Epidermal melanocyte (primary cell): ENCODE results near the gene TTC9B.

Experiments used
- DNase-seq: peaks from one replicate; pipeline ENCODE4 v3.0.0; 2011; ENCODE audit warnings: low spot score; ENCODE audit not compliant: insufficient read length

The TTC9B gene

GRCh38 chr19:40217934-40218890 is at the start of gene TTC9B:
TTC9B (minus strand) TSS chr19:40218384; CDS start chr19:40218381, 3 bp downstream.
- DNase-seq: no peak

GRCh38 chr19:40267601-40267997 is 49.4 kb upstream of the TTC9B start:
- DNase-seq: no peak

- no peak for DNase-seq
Observed at GRCh38 chr19:40266912-40267600, 48.9 kb upstream of the TTC9B start.

- DNase-seq: no peak
Observed at GRCh38 chr19:40266119-40266518, 47.9 kb upstream of the TTC9B start.

GRCh38 chr19:40265763-40266099 is 47.5 kb upstream of the TTC9B start:
- DNase-seq: no peak

- no peak for DNase-seq
Observed at GRCh38 chr19:40265055-40265762, 47.0 kb upstream of the TTC9B start.

- no peak for DNase-seq
Observed at GRCh38 chr19:40264314-40265054, 46.3 kb upstream of the TTC9B start.

- DNase-seq: no peak
Observed at GRCh38 chr19:40263440-40264313, 45.5 kb upstream of the TTC9B start.

GRCh38 chr19:40262422-40262821 is 44.2 kb upstream of the TTC9B start:
- DNase-seq: no peak

- no peak for DNase-seq
Observed at GRCh38 chr19:40261631-40262030, 43.4 kb upstream of the TTC9B start.

- no peak for DNase-seq
Observed at GRCh38 chr19:40257096-40257517, 38.9 kb upstream of the TTC9B start.

GRCh38 chr19:40256512-40256911 is 38.3 kb upstream of the TTC9B start:
- DNase-seq: no peak

- no peak for DNase-seq
Observed at GRCh38 chr19:40255619-40256166, 37.5 kb upstream of the TTC9B start.

GRCh38 chr19:40254714-40255418 is 36.7 kb upstream of the TTC9B start:
- no peak for DNase-seq

GRCh38 chr19:40253611-40254092 is 35.5 kb upstream of the TTC9B start:
- no peak for DNase-seq

- no peak for DNase-seq
Observed at GRCh38 chr19:40252395-40252794, 34.2 kb upstream of the TTC9B start.

- no peak for DNase-seq
Observed at GRCh38 chr19:40251991-40252390, 33.8 kb upstream of the TTC9B start.

GRCh38 chr19:40251244-40251643 is 33.1 kb upstream of the TTC9B start:
- no peak for DNase-seq

GRCh38 chr19:40249781-40250180 is 31.6 kb upstream of the TTC9B start:
- no peak for DNase-seq
